CD14-positive monocyte (primary cell): ENCODE results near the gene BATF3. TPM values are rescaled to one million over a fixed set of nuclear protein-coding genes. Genes with fewer than 3 reads are reported as not detected.

Experiments
- DNase-seq, 3 donors: peaks; one replicate each; pipeline ENCODE4 v3.0.0-alpha.2; 2011 to 2022
- H2AFZ ChIP-seq: 2 replicates; pipeline ENCODE4 v1.6.0; 2012; ENCODE audit warnings: mild to moderate bottlenecking, low read depth, low read length, inconsistent platforms; ENCODE audit not compliant: insufficient read depth, poor library complexity, severe bottlenecking
- H3K27ac ChIP-seq, 2 donors: 1 replicate in 1 of 2; 2 replicates in 1 of 2; pipeline ENCODE4 v1.5.1; 2012 to 2013; ENCODE audit warnings: low read length in 2 of 2, control low read depth in 1 of 2, inconsistent platforms in 1 of 2, low read depth in 1 of 2, mild to moderate bottlenecking in 1 of 2
- H3K27me3 ChIP-seq, 2 donors: one replicate each; pipeline versions ENCODE4 v1.6.0 to v1.6.1; 2011 to 2013; ENCODE audit warnings: low read length in 2 of 2; ENCODE audit not compliant: control insufficient read depth in 2 of 2, insufficient read depth in 2 of 2
- H3K36me3 ChIP-seq, 2 donors: replicated peaks in 1 of 2; 1 replicate in 1 of 2; 2 replicates in 1 of 2; pipeline versions ENCODE4 v1.5.1 to v1.6.1; 2012 to 2013; ENCODE audit warnings: low read length in 2 of 2, control low read depth in 1 of 2, inconsistent platforms in 1 of 2, mild to moderate bottlenecking in 1 of 2; ENCODE audit not compliant: insufficient read depth in 2 of 2, control insufficient read depth in 1 of 2
- H3K4me1 ChIP-seq, 2 donors: 1 replicate in 1 of 2; 2 replicates in 1 of 2; pipeline versions ENCODE4 v1.5.1 to v1.6.1; 2012 to 2013; ENCODE audit warnings: low read length in 2 of 2, control low read depth in 1 of 2, inconsistent platforms in 1 of 2, mild to moderate bottlenecking in 1 of 2, moderate library complexity in 1 of 2; ENCODE audit not compliant: insufficient read depth in 2 of 2, control insufficient read depth in 1 of 2
- H3K4me2 ChIP-seq: replicated peaks from 2 replicates; pipeline ENCODE3; 2012; ENCODE audit warnings: low read length, moderate library complexity, mild to moderate bottlenecking; ENCODE audit not compliant: poor library complexity, severe bottlenecking; ENCODE audit errors: extremely low read depth
- H3K4me3 ChIP-seq, 3 experiments: fragments of 200-600 bp in 1 of 3; sonication (generic) in 1 of 3; replicated peaks in 1 of 3; 1 replicate in 2 of 3; 2 replicates in 1 of 3; pipeline ENCODE4 v1.5.1; 2011 to 2013; ENCODE audit warnings: low read length in 3 of 3, mild to moderate bottlenecking in 3 of 3, control low read depth in 2 of 3, low read depth in 2 of 3, inconsistent platforms in 1 of 3, moderate library complexity in 1 of 3
- H3K79me2 ChIP-seq: 2 replicates; pipeline ENCODE4 v1.6.0; 2012; ENCODE audit warnings: mild to moderate bottlenecking, control low read depth, inconsistent platforms, low read length, moderate library complexity; ENCODE audit not compliant: insufficient read depth
- H3K9ac ChIP-seq: 2 replicates; pipeline ENCODE4 v1.6.0; 2017; ENCODE audit warnings: low read length, mild to moderate bottlenecking; ENCODE audit not compliant: insufficient read depth, poor library complexity, severe bottlenecking
- H3K9me3 ChIP-seq, 2 donors: replicated peaks in 1 of 2; 1 replicate in 1 of 2; 2 replicates in 1 of 2; pipeline versions ENCODE4 v1.5.1 to v1.6.1; 2012 to 2013; ENCODE audit warnings: low read length in 2 of 2, control low read depth in 1 of 2; ENCODE audit not compliant: control insufficient read depth in 1 of 2, insufficient read depth in 1 of 2
- H4K20me1 ChIP-seq: 2 replicates; pipeline ENCODE4 v1.6.0; 2012; ENCODE audit warnings: mild to moderate bottlenecking, low read length, control low read depth, moderate library complexity; ENCODE audit not compliant: insufficient read depth
- H3K27ac Mint-ChIP-seq, 7 donors: one replicate each; pipeline ENCODE4 v1.8.0; 2020; ENCODE audit warnings: mild to moderate bottlenecking in 7 of 7, mixed read lengths in 7 of 7, moderate library complexity in 6 of 7, inconsistent platforms in 2 of 7
- H3K27me3 Mint-ChIP-seq, 3 donors: one replicate each; pipeline ENCODE4 v1.8.0; 2021 to 2022; ENCODE audit warnings: low read depth in 3 of 3, mild to moderate bottlenecking in 3 of 3, mixed read lengths in 3 of 3, moderate library complexity in 3 of 3, inconsistent platforms in 1 of 3
- H3K36me3 Mint-ChIP-seq, 2 donors: one replicate each; pipeline ENCODE4 v1.8.0; 2020; ENCODE audit warnings: mixed read lengths in 2 of 2, inconsistent platforms in 1 of 2, mild to moderate bottlenecking in 1 of 2
- H3K4me1 Mint-ChIP-seq: one replicate; pipeline ENCODE4 v1.8.0; 2020; ENCODE audit warnings: mild to moderate bottlenecking, mixed read lengths
- H3K4me3 Mint-ChIP-seq, 2 donors: one replicate each; pipeline ENCODE4 v1.8.0; 2020; ENCODE audit warnings: mild to moderate bottlenecking in 2 of 2, mixed read lengths in 2 of 2, moderate library complexity in 1 of 2
- H3K9me3 Mint-ChIP-seq, 7 donors: one replicate each; pipeline ENCODE4 v1.8.0; 2020 to 2022; ENCODE audit warnings: mixed read lengths in 7 of 7, mild to moderate bottlenecking in 6 of 7, moderate library complexity in 6 of 7, inconsistent platforms in 2 of 7
- CTCF ChIP-seq: fragments of 200-600 bp; IDR thresholded peaks from one replicate; pipeline ENCODE4 v1.8.0; 2022; ENCODE audit warnings: antibody characterized with exemption, mild to moderate bottlenecking
- WGBS: methylation state at CpG from one replicate; pipeline ENCODE4 v1.1.5; 2013; ENCODE audit warnings: missing lambda C conversion rate; ENCODE audit not compliant: insufficient coverage; 5-methylcytosine and 5-hydroxymethylcytosine counted together
- intact Hi-C, 2 donors: fragments of 100-400 bp; cut with micrococcal nuclease; formaldehyde crosslinking; loops; one replicate each; pipeline versions ENCODE4 v1.15.0 to v1.15.1; 2023
- polyA plus RNA-seq, 3 donors: library from polyadenylated mRNA; depleted of rRNA in 1 of 3; unstranded in 2 of 3; stranded (reverse) in 1 of 3; fragments of 300-500 nt in 2 of 3; fragments of >200 nt in 1 of 3; fragmentation: Illumina TruSeq in 2 of 3; gene quantifications; 1 replicate in 2 of 3; 2 replicates in 1 of 3; pipeline ENCODE4 v1.2.3, GENCODE V29; 2012 to 2021

The BATF3 gene
- polyA plus RNA-seq, 3 donors, result 9.3 to 34.7 (median 15.1) TPM

GRCh38 chr1:212643877-212644276 lies 55.8 kb downstream of the BATF3 start:
- Histone ChIP-seq H4K20me1 (no peaks in the 10 kb centered on the region), H3K36me3 (no peaks in the 10 kb centered on the region), H3K27ac (no peak overlapping the region), H3K4me2 (no peak overlapping the region), H3K27me3 (no peaks in the 10 kb centered on the region), H3K9ac (no peak overlapping the region), H3K79me2 (no peaks in the 10 kb centered on the region), H2AFZ (no peak overlapping the region), H3K9me3 (peaks cover 5 to 9% of the 10 kb centered on the region in 2 donors), H3K4me1 (peaks cover under 1 to 6% of the 10 kb centered on the region in 2 donors), H3K4me3 (no peak overlapping the region)
- no peak for TF ChIP-seq CTCF
- no peak overlapping the region for H3K27ac Mint-ChIP-seq
- H3K9me3 Mint-ChIP-seq, result peaks cover 4 to 17% (median 8%) of the 10 kb centered on the region in 7 donors
- no peak overlapping the region for H3K4me3 Mint-ChIP-seq
- WGBS, result 100% methylated on average over 2 of the region's 2 CpGs
- H3K4me1 Mint-ChIP-seq, result peaks cover 17% of the 10 kb centered on the region
- H3K27me3 Mint-ChIP-seq, result peaks cover 0 to 2% (median 0%) of the 10 kb centered on the region in 3 donors
- no peak for DNase-seq
- H3K36me3 Mint-ChIP-seq, result peaks cover 0 to 3% of the 10 kb centered on the region in 2 donors
- intact Hi-C loops, result no loop called here

- Histone ChIP-seq H3K4me1 (peaks cover 18 to 23% of the 10 kb centered on the region in 2 donors), H4K20me1 (no peaks in the 10 kb centered on the region), H3K9ac (no peak overlapping the region), H3K27ac (no peak overlapping the region), H3K27me3 (no peaks in the 10 kb centered on the region), H2AFZ (no peak overlapping the region), H3K9me3 (peaks cover 5 to 9% of the 10 kb centered on the region in 2 donors), H3K4me2 (no peak overlapping the region), H3K36me3 (no peaks in the 10 kb centered on the region), H3K79me2 (no peaks in the 10 kb centered on the region), H3K4me3 (no peak overlapping the region)
- no peak for DNase-seq
- H3K4me1 Mint-ChIP-seq, result peaks cover 36% of the 10 kb centered on the region
- peaks cover 0 to 4% (median 1%) of the 10 kb centered on the region in 3 donors for H3K27me3 Mint-ChIP-seq
- TF ChIP-seq CTCF, result no peak
- no peak overlapping the region for H3K27ac Mint-ChIP-seq
- H3K4me3 Mint-ChIP-seq, result no peak overlapping the region
- H3K36me3 Mint-ChIP-seq, result peaks cover 0 to 3% of the 10 kb centered on the region in 2 donors
- H3K9me3 Mint-ChIP-seq, result peaks cover 4 to 17% (median 8%) of the 10 kb centered on the region in 7 donors
- intact Hi-C loops, result no loop called here
- WGBS, result no CpG with 5 or more reads among the region's 1 CpG
Measured at GRCh38 chr1:212641956-212642355, 57.7 kb downstream of the BATF3 start.
